ENCODE results near the gene AGAP2. TPM values are rescaled to one million over a fixed set of nuclear protein-coding genes. Genes with fewer than 3 reads are reported as not detected.

AGAP2 gene
- total and polyA plus RNA-seq, 2 of the 13 experiments (the other 11 are each of a cell fraction or from before 2014, with no cell fraction given) = 0.38 to 0.45 TPM

DNA sequence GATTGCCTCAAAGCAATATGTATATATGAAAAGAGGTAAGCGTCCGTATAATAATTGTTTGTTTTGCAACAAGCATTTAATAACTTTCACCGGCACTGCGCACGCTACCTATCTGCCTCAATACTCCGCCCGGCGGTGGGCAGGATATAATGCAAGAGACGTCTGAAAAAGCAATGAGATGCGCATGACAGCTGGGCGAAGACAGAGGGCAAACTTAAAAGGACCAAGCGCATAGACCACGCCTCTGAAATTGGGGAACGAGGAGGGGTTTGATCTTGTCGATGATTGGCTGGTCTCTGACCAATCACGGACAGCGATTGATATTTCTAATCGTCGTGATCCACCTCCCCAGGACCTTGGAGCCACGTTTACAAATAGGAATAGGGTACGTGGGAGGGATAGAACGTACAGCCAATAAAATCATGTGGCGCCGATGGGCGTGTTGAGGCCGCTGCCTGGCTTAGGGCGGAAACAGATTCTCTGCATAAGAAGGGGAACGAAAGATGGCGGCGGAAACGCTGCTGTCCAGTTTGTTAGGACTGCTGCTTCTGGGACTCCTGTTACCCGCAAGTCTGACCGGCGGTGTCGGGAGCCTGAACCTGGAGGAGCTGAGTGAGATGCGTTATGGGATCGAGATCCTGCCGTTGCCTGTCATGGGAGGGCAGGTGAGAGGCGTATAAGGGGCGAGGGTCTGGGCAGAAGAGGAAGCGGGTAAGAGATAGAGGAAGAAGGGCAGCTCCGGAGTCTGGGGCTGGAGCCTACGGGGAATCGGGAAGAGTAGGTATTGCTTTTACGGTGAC is 44.7 kb downstream of the AGAP2 start, which contains the start of gene OS9:
Gene OS9, plus strand, starts transcription at position 474 of the 800 bp plus-strand sequence. Its CDS starts 30 bp downstream, at position 504.
- POLR2A ChIA-PET = interaction anchor here (0.8 to 1.8 kb wide), 5 partner anchors 32 to 114 kb away, joined by 3 to 5 read pairs (median 3); partner anchors contain the start of genes CDK4 and DTX3
- no TSS peak for BruUV-seq (replicated peaks)
- Histone ChIP-seq H3K4me1 (ENCODE audit: insufficient read depth, low read length) (peaks cover 48% of the 10 kb centered on the region), H3K9me3 (ENCODE audit: low read length) (no peaks in the 10 kb centered on the region), H4K20me1 (ENCODE audit: insufficient read depth, low read length) (no peaks in the 10 kb centered on the region), H3K36me3 (replicated peaks in 1 of 2; ENCODE audit: control insufficient read depth in 1 of 2, insufficient read depth in 2 of 2, low read length in 2 of 2) (peaks cover 8 to 16% of the 10 kb centered on the region in 2 experiments; a peak in 4 of 5 replicates), H3K9ac (ENCODE audit: insufficient read depth, low read depth, low read length) (peak within 1 kb of the TSS; percentile 80), H3K27ac (ENCODE audit: extremely low read length, insufficient read depth, low read length) (peak within 1 kb of the TSS; percentile 69), H3K4me2 (ENCODE audit: low read depth, low read length) (peak within 1 kb of the TSS; percentile 94), H2AFZ (ENCODE audit: low read length) (peak within 1 kb of the TSS; percentile 79), H3K4me3 (replicated peaks in 1 of 3; ENCODE audit: insufficient read depth in 1 of 3, low read depth in 2 of 3, low read length in 3 of 3) (peak within 1 kb of the TSS; percentile 86 to 90 (median 86)), H3K27me3 (ENCODE audit: control insufficient read depth in 1 of 2, insufficient read depth in 2 of 2, low read length in 2 of 2) (no peaks in the 10 kb centered on the region), H3K79me2 (ENCODE audit: insufficient read depth, low read length) (peaks cover 11% of the 10 kb centered on the region)
- intact Hi-C loops (cut with micrococcal nuclease; ENCODE audit: unreplicated experiment) = loop anchor here (1.0 to 5.0 kb wide), 3 partner anchors 43 to 115 kb away; partner anchors contain the start of genes AGAP2 and B4GALNT1
- DNase-seq (ENCODE audit: low spot score) (peak; percentile 100), FAIRE-seq (peak; percentile 100), ATAC-seq (peak; percentile 99)
- CTCF ChIA-PET (ENCODE audit: low intra/inter-chr PET ratio, low total read pairs) = interaction anchor here (1.6 to 2.0 kb wide), 2 partner anchors 61 to 110 kb away, joined by 6 read pairs; partner anchors contain the start of gene B4GALNT1
- under 1% methylated on average over 45 of the region's 45 CpGs for WGBS (ENCODE audit: low lambda C conversion rate)
- in situ Hi-C loops (cut with HindIII; ENCODE audit: extremely low pct_ligation_motif_present, low pct_unique_long_range_greater_than_20kb) = no loop called here
- TF ChIP-seq RAD51 (IDR thresholded peaks at IDR 0.05; ENCODE audit: borderline replicate concordance) = no peak
- TF ChIP-seq SPEN (CRISPR knock-in tag; IDR thresholded peaks at IDR 0.05; ENCODE audit: low read depth) = peak; percentile 23; the same call in 1 of the 2 replicates
- TF ChIP-seq ZNF263 (CRISPR knock-in tag; IDR thresholded peaks at IDR 0.05) = peak; percentile 32; the same call in 1 of the 2 replicates
- TF ChIP-seq, protein P1, sequence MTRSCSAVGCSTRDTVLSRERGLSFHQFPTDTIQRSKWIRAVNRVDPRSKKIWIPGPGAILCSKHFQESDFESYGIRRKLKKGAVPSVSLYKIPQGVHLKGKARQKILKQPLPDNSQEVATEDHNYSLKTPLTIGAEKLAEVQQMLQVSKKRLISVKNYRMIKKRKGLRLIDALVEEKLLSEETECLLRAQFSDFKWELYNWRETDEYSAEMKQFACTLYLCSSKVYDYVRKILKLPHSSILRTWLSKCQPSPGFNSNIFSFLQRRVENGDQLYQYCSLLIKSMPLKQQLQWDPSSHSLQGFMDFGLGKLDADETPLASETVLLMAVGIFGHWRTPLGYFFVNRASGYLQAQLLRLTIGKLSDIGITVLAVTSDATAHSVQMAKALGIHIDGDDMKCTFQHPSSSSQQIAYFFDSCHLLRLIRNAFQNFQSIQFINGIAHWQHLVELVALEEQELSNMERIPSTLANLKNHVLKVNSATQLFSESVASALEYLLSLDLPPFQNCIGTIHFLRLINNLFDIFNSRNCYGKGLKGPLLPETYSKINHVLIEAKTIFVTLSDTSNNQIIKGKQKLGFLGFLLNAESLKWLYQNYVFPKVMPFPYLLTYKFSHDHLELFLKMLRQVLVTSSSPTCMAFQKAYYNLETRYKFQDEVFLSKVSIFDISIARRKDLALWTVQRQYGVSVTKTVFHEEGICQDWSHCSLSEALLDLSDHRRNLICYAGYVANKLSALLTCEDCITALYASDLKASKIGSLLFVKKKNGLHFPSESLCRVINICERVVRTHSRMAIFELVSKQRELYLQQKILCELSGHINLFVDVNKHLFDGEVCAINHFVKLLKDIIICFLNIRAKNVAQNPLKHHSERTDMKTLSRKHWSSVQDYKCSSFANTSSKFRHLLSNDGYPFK (CRISPR knock-in tag; IDR thresholded peaks at IDR 0.05; ENCODE audit: borderline replicate concordance) = peak; percentile 98
- peak; percentile 29; the same call in 1 of the 2 replicates for TF ChIP-seq YEATS4 (CRISPR knock-in tag; IDR thresholded peaks at IDR 0.05; ENCODE audit: borderline replicate concordance)
- TF ChIP-seq SP1 (IDR thresholded peaks at IDR 0.05) = no peak
- TF ChIP-seq SP1 (CRISPR knock-in tag; IDR thresholded peaks at IDR 0.05) = peak; percentile 92
- TF ChIP-seq, protein P2, sequence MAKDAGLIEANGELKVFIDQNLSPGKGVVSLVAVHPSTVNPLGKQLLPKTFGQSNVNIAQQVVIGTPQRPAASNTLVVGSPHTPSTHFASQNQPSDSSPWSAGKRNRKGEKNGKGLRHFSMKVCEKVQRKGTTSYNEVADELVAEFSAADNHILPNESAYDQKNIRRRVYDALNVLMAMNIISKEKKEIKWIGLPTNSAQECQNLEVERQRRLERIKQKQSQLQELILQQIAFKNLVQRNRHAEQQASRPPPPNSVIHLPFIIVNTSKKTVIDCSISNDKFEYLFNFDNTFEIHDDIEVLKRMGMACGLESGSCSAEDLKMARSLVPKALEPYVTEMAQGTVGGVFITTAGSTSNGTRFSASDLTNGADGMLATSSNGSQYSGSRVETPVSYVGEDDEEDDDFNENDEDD (CRISPR knock-in tag; IDR thresholded peaks at IDR 0.05; ENCODE audit: borderline replicate concordance) = peak; percentile 16; the same call in 1 of the 2 replicates
- TF ChIP-seq ZNF547 (CRISPR knock-in tag; IDR thresholded peaks at IDR 0.05) = 0 out of 2 replicates have a peak, but pooled peaks have one; percentile 53
- TF ChIP-seq ZFP82 (CRISPR knock-in tag; IDR thresholded peaks at IDR 0.05; ENCODE audit: borderline replicate concordance) = no peak
- TF ChIP-seq MXD4 (CRISPR knock-in tag; IDR thresholded peaks at IDR 0.05) = peak; percentile 70; the same call in 1 of the 2 replicates
- no peak for TF ChIP-seq ZSCAN22 (CRISPR knock-in tag; IDR thresholded peaks at IDR 0.05)
- TF ChIP-seq ZSCAN21 (CRISPR knock-in tag; IDR thresholded peaks at IDR 0.05; ENCODE audit: borderline replicate concordance) = 0 out of 2 replicates have a peak, but pooled peaks have one; percentile 41
- TF ChIP-seq, protein P3, sequence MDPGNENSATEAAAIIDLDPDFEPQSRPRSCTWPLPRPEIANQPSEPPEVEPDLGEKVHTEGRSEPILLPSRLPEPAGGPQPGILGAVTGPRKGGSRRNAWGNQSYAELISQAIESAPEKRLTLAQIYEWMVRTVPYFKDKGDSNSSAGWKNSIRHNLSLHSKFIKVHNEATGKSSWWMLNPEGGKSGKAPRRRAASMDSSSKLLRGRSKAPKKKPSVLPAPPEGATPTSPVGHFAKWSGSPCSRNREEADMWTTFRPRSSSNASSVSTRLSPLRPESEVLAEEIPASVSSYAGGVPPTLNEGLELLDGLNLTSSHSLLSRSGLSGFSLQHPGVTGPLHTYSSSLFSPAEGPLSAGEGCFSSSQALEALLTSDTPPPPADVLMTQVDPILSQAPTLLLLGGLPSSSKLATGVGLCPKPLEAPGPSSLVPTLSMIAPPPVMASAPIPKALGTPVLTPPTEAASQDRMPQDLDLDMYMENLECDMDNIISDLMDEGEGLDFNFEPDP (CRISPR knock-in tag; conservative IDR thresholded peaks at IDR 0.05) = no peak
- TF ChIP-seq THAP11 (CRISPR knock-in tag; IDR thresholded peaks at IDR 0.05) = peak; percentile 86
